ENCODE data around the gene MAD1L1. TPM values are rescaled to one million over a fixed set of nuclear protein-coding genes. Genes with fewer than 3 reads are reported as not detected.

The MAD1L1 gene
- total and polyA plus RNA-seq, 5 donors from 2014 or later = 225 to 380 (median 300) TPM

DNA sequence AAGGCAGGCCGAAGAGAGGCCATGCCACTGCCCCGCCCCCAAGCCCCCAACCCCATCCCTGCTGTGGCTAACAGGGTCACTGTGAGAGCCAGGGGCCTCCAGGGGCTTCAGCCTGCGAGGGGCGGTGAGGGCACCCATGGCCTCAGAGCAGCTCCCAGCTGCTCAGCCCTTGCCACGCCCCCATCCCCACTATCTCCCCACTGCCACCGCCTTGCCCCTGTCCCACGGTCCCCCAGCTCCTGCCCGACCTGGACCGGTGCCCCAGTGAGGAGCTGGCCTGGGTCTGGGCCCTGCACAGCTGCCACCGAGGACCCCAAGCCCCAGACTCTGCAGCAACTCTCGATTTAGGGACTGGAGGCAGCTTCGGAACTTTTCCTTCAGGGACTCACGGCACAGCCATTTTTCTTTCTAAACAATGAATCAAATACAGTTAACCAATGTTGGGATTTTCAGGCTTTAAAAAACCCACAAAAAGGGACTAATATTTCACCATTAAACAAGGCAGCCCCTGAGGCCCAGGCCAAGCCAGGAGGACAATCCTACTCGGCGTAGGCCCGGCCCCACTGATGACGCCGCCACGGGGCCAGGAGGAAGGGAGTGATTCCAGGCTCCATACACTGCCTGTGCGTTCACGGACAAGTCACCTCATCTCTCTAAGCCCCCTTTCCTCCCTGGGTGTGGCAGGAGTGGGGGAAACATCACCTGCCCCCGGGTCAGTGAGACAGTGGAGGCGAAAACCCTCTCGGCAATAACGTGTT is 325.6 kb downstream of the MAD1L1 start:
- no peaks in the 10 kb centered on the region for H3K4me1 ChIP-seq (ENCODE audit: control insufficient read depth, insufficient read depth, low read length, poor library complexity, severe bottlenecking)
- ATAC-seq (ENCODE audit: low read depth in 2 of 2) (no peak), DNase-seq (no peak)
- peak overlapping the region in 1 of 3 donors; percentile 95 for H3K27ac Mint-ChIP-seq
- no peaks in the 10 kb centered on the region for H3K27me3 Mint-ChIP-seq
- H3K9me3 Mint-ChIP-seq = peaks cover 0 to 8% (median 0%) of the 10 kb centered on the region in 7 donors
- no peaks in the 10 kb centered on the region for H3K36me3 Mint-ChIP-seq
- H3K9me3 ChIP-seq (ENCODE audit: control insufficient read depth in 2 of 2, low read length in 2 of 2) = no peaks in the 10 kb centered on the region
- H3K27ac ChIP-seq (ENCODE audit: insufficient read depth, low read length, poor library complexity, severe bottlenecking) = no peak overlapping the region
- H3K27me3 ChIP-seq (ENCODE audit: control insufficient read depth, insufficient read depth, low read length) = no peaks in the 10 kb centered on the region
- H3K36me3 ChIP-seq (ENCODE audit: control insufficient read depth, insufficient read depth, low read length) = peaks cover 16% of the 10 kb centered on the region
- no peak overlapping the region for H3K4me3 Mint-ChIP-seq
- peaks cover 0 to 9% (median 2%) of the 10 kb centered on the region in 4 donors for H3K4me1 Mint-ChIP-seq
- H3K4me3 ChIP-seq (ENCODE audit: low read depth, low read length) = no peak overlapping the region

GRCh38 chr7:1906087-1906830 is 326.5 kb downstream of the MAD1L1 start:
- ATAC-seq (ENCODE audit: low read depth in 2 of 2) = no peak
- H3K27me3 Mint-ChIP-seq = no peaks in the 10 kb centered on the region
- H3K36me3 Mint-ChIP-seq = no peaks in the 10 kb centered on the region
- Histone ChIP-seq H3K4me3 (ENCODE audit: low read depth, low read length) (no peak overlapping the region), H3K27me3 (ENCODE audit: control insufficient read depth, insufficient read depth, low read length) (no peaks in the 10 kb centered on the region), H3K9me3 (ENCODE audit: control insufficient read depth in 2 of 2, low read length in 2 of 2) (no peaks in the 10 kb centered on the region), H3K36me3 (ENCODE audit: control insufficient read depth, insufficient read depth, low read length) (peaks cover 12% of the 10 kb centered on the region), H3K4me1 (ENCODE audit: control insufficient read depth, insufficient read depth, low read length, poor library complexity, severe bottlenecking) (no peaks in the 10 kb centered on the region), H3K27ac (ENCODE audit: insufficient read depth, low read length, poor library complexity, severe bottlenecking) (no peak overlapping the region)
- H3K9me3 Mint-ChIP-seq = peaks cover 0 to 4% (median 0%) of the 10 kb centered on the region in 7 donors
- peaks cover 0 to 7% (median 4%) of the 10 kb centered on the region in 4 donors for H3K4me1 Mint-ChIP-seq
- no peak for DNase-seq
- peak overlapping the region in 1 of 3 donors; percentile 95 for H3K27ac Mint-ChIP-seq
- no peak overlapping the region for H3K4me3 Mint-ChIP-seq

DNA sequence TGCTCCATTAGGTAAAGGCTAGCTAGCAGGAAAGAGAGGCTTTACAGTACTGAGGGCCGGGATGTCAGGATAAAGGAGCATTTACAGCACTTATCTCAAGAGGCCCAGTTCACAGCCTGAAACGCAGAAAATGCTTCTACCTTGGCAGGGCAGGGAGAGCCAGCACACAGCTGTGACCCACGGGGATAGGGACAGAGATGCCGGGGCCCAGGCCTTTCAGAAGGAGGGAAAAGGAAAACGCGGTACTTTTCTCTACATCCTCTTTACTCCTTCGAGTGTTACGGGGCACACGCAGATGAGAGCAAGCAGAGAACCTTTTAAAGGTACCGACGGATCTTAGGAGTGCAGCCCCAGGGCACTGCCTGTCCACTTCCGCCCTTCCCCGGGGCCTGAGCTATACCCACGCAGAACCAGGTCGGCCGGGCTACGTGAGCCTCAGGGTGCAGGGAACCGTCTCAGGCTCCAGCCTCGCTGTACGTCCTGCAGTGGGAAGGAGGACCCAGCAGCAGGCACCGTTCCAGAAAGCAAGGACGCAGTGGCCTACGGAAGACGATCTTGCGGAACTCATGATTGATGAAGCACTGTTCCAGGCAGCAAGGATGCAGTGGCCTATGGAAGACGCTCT is 330.4 kb downstream of the MAD1L1 start:
- ATAC-seq (ENCODE audit: low read depth in 2 of 2) = no peak
- no peaks in the 10 kb centered on the region for H3K36me3 Mint-ChIP-seq
- no peaks in the 10 kb centered on the region for H3K4me1 ChIP-seq (ENCODE audit: control insufficient read depth, insufficient read depth, low read length, poor library complexity, severe bottlenecking)
- H3K9me3 Mint-ChIP-seq = peaks cover 0 to 2% (median 0%) of the 10 kb centered on the region in 7 donors
- H3K4me3 ChIP-seq (ENCODE audit: low read depth, low read length) = no peak overlapping the region
- peaks cover 13% of the 10 kb centered on the region for H3K36me3 ChIP-seq (ENCODE audit: control insufficient read depth, insufficient read depth, low read length)
- no peak overlapping the region for H3K27ac Mint-ChIP-seq
- no peak for DNase-seq
- peaks cover 0 to 7% (median 2%) of the 10 kb centered on the region in 4 donors for H3K4me1 Mint-ChIP-seq
- H3K27me3 ChIP-seq (ENCODE audit: control insufficient read depth, insufficient read depth, low read length) = no peaks in the 10 kb centered on the region
- H3K9me3 ChIP-seq (ENCODE audit: control insufficient read depth in 2 of 2, low read length in 2 of 2) = no peaks in the 10 kb centered on the region
- no peak overlapping the region for H3K27ac ChIP-seq (ENCODE audit: insufficient read depth, low read length, poor library complexity, severe bottlenecking)
- no peak overlapping the region for H3K4me3 Mint-ChIP-seq
- H3K27me3 Mint-ChIP-seq = no peaks in the 10 kb centered on the region

- H3K4me3 Mint-ChIP-seq = peak overlapping the region in 1 of 4 donors; percentile 22
- peaks cover 4% of the 10 kb centered on the region for H3K36me3 Mint-ChIP-seq
- Histone ChIP-seq H3K4me1 (ENCODE audit: control insufficient read depth, insufficient read depth, low read length, poor library complexity, severe bottlenecking) (no peaks in the 10 kb centered on the region), H3K36me3 (ENCODE audit: control insufficient read depth, insufficient read depth, low read length) (peaks cover 20% of the 10 kb centered on the region), H3K27ac (ENCODE audit: insufficient read depth, low read length, poor library complexity, severe bottlenecking) (no peak overlapping the region), H3K9me3 (ENCODE audit: control insufficient read depth in 2 of 2, low read length in 2 of 2) (no peaks in the 10 kb centered on the region), H3K27me3 (ENCODE audit: control insufficient read depth, insufficient read depth, low read length) (no peaks in the 10 kb centered on the region), H3K4me3 (ENCODE audit: low read depth, low read length) (no peak overlapping the region)
- peak overlapping the region in 1 of 3 donors; percentile 56 for H3K27ac Mint-ChIP-seq
- H3K9me3 Mint-ChIP-seq = peaks cover 0 to 2% (median 0%) of the 10 kb centered on the region in 7 donors
- no peaks in the 10 kb centered on the region for H3K27me3 Mint-ChIP-seq
- ATAC-seq (ENCODE audit: low read depth in 2 of 2) (no peak), DNase-seq (no peak)
- H3K4me1 Mint-ChIP-seq = peaks cover 0 to 7% (median 5%) of the 10 kb centered on the region in 4 donors
These were observed 331.1 kb downstream of the MAD1L1 start for GRCh38 chr7:1901431-1902210.

GRCh38 chr7:1900847-1901246 is 331.9 kb downstream of the MAD1L1 start:
- Mint-ChIP-seq H3K36me3 (peaks cover 6% of the 10 kb centered on the region), H3K4me3 (no peak overlapping the region), H3K27ac (no peak overlapping the region), H3K4me1 (peaks cover 0 to 7% (median 4%) of the 10 kb centered on the region in 4 donors), H3K27me3 (no peaks in the 10 kb centered on the region), H3K9me3 (peaks cover 0 to 2% (median 0%) of the 10 kb centered on the region in 7 donors)
- H3K27ac ChIP-seq (ENCODE audit: insufficient read depth, low read length, poor library complexity, severe bottlenecking) = no peak overlapping the region
- H3K36me3 ChIP-seq (ENCODE audit: control insufficient read depth, insufficient read depth, low read length) = peaks cover 27% of the 10 kb centered on the region
- no peak overlapping the region for H3K4me3 ChIP-seq (ENCODE audit: low read depth, low read length)
- H3K9me3 ChIP-seq (ENCODE audit: control insufficient read depth in 2 of 2, low read length in 2 of 2) = no peaks in the 10 kb centered on the region
- no peak for DNase-seq
- H3K4me1 ChIP-seq (ENCODE audit: control insufficient read depth, insufficient read depth, low read length, poor library complexity, severe bottlenecking) = no peaks in the 10 kb centered on the region
- no peaks in the 10 kb centered on the region for H3K27me3 ChIP-seq (ENCODE audit: control insufficient read depth, insufficient read depth, low read length)
- no peak for ATAC-seq (ENCODE audit: low read depth in 2 of 2)

- peaks cover 0 to 7% (median 4%) of the 10 kb centered on the region in 4 donors for H3K4me1 Mint-ChIP-seq
- no peak overlapping the region for H3K27ac Mint-ChIP-seq
- peaks cover 33% of the 10 kb centered on the region for H3K36me3 ChIP-seq (ENCODE audit: control insufficient read depth, insufficient read depth, low read length)
- H3K4me3 ChIP-seq (ENCODE audit: low read depth, low read length) = no peak overlapping the region
- no peaks in the 10 kb centered on the region for H3K27me3 ChIP-seq (ENCODE audit: control insufficient read depth, insufficient read depth, low read length)
- no peaks in the 10 kb centered on the region for H3K4me1 ChIP-seq (ENCODE audit: control insufficient read depth, insufficient read depth, low read length, poor library complexity, severe bottlenecking)
- no peaks in the 10 kb centered on the region for H3K9me3 ChIP-seq (ENCODE audit: control insufficient read depth in 2 of 2, low read length in 2 of 2)
- H3K27me3 Mint-ChIP-seq = no peaks in the 10 kb centered on the region
- no peak overlapping the region for H3K4me3 Mint-ChIP-seq
- peaks cover 6% of the 10 kb centered on the region for H3K36me3 Mint-ChIP-seq
- peaks cover 0 to 2% (median 0%) of the 10 kb centered on the region in 7 donors for H3K9me3 Mint-ChIP-seq
- DNase-seq = no peak
- H3K27ac ChIP-seq (ENCODE audit: insufficient read depth, low read length, poor library complexity, severe bottlenecking) = no peak overlapping the region
- no peak for ATAC-seq (ENCODE audit: low read depth in 2 of 2)
These were observed 332.6 kb downstream of the MAD1L1 start for GRCh38 chr7:1899951-1900762.
